ENCODE results near the gene FAM50A.
"Not testable (repeated sequence)": the region's sequence is repeated elsewhere in the genome, so short reads cannot be mapped to it uniquely, and the experiment has no call there.

Gene FAM50A

GRCh38 chrX:154490021-154490413, 46.1 kb downstream of the FAM50A start:
- no peak for TF ChIP-seq CTCF (IDR thresholded peaks at IDR 0.05; ENCODE audit: control insufficient read depth, extremely low read depth, insufficient read depth)
- DNase-seq (ENCODE audit: low read depth) = no peak
- peak overlapping the region; percentile 65 for H3K4me3 ChIP-seq (ENCODE audit: low read depth, low read length)

DNA sequence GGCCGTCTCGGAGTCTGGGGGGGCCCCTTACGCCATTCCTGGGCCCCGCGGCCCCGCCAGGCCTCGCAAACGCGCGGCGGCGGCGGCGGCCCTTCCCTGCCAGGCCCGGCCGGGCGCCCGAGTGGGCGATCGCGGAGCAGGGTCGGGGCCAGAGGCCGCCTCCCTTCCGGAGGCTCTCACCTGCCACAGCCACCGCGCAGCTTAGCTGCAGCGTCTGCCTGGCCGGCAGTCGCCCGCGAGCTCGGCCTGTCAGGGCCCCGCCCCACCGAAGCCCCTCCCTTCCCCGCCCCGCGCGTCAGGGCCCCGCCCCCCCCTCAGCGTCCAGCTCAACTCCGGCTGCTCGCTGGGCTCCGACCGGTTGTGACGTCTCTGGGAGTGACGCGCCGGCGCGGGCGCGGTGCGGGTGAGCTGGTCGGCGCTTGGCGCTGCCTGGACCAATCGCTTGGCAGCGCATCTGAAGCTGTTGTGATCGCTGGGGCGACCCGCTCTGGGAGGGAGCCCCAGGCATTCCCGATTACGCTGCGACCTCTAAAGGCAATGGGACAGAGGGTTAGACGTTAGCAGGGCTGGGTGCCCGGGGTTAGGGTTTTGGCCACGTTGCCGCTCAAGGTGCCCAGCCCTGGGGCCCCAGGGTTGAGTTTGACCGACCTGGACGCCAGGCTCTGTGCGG, 46.6 kb downstream of the FAM50A start, which contains the start of gene SLC10A3:
TSS of gene SLC10A3 (minus strand) at position 216 of the 670 bp plus-strand sequence. CDS start 1,689 bp downstream, outside the sequence.
- no peak for TF ChIP-seq CTCF (IDR thresholded peaks at IDR 0.05; ENCODE audit: control insufficient read depth, extremely low read depth, insufficient read depth)
- H3K4me3 ChIP-seq (ENCODE audit: low read depth, low read length) = peak within 1 kb of the TSS; percentile 65
- peak; percentile 78 for DNase-seq (ENCODE audit: low read depth)

DNA sequence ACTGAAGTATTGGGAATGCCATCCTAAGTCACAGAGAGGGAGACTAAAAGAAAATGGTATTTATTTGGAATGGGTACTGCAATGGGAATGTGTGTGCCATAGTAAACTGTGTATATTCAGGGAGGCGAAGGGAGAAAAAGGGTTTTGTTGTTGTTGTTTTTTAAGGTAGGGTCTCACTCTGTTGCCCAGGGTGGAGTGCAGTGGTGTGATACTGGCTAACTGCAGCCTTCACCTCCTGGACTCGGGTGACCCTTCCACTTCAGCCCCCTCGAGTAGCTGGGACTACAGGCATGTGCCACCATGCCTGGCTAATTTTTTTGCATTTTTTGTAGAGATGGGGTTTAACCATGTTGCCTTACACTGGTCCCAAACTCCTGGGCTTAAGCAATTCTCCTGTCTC, 50.8 kb downstream of the FAM50A start:
- H3K4me3 ChIP-seq (ENCODE audit: low read depth, low read length) = no peak overlapping the region
- no peak for DNase-seq (ENCODE audit: low read depth)
- TF ChIP-seq CTCF (IDR thresholded peaks at IDR 0.05; ENCODE audit: control insufficient read depth, extremely low read depth, insufficient read depth) = no peak

DNA sequence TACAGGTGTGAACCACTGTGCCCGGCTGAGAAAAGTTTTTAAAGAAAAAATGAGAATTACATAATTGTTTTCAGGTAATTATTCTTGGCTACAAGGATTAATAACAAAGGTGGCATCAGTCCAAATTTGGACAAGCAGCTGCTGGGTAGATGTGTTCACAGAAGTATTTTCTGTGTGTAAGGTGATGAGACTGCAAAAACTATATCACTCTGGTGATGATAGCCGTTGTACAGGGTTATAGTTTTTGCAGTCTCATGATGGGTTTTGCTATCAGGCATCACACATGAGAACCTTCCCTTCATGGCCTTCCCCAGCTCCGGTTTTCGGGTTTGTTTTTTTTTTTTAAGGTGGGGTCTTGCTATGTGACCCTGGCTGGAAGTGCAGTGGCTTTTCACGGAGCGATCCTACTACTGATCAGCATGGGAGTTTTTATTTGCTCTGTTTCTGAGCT, 51.6 kb downstream of the FAM50A start:
- no peak for DNase-seq (ENCODE audit: low read depth)
- no peak overlapping the region for H3K4me3 ChIP-seq (ENCODE audit: low read depth, low read length)
- no peak for TF ChIP-seq CTCF (IDR thresholded peaks at IDR 0.05; ENCODE audit: control insufficient read depth, extremely low read depth, insufficient read depth)

- not testable (repeated sequence) for H3K4me3 ChIP-seq (ENCODE audit: low read depth, low read length); DNase-seq (ENCODE audit: low read depth)
Observed at GRCh38 chrX:154496591-154497137, 52.7 kb downstream of the FAM50A start.
